Gastrocnemius medialis (tissue), 4 donors: ENCODE results near the gene TGM2. TPM values are rescaled to one million over a fixed set of nuclear protein-coding genes. Genes with fewer than 3 reads are reported as not detected.
A peak's percentile ranks its signal among the peaks of the same experiment; 100 is the strongest.

Experiments used
- ATAC-seq, 2 donors: fragments of 150-250 bp; one replicate each; pipeline ENCODE4 v1.9.1; 2016
- DNase-seq, 2 donors: peaks; one replicate each; pipeline ENCODE4 v3.0.0-alpha.2; 2019
- H3K27ac ChIP-seq, 4 donors: fragments of 200-600 bp; sonication (generic); 1 replicate in 1 of 4; 2 replicates in 3 of 4; pipeline ENCODE4 v1.5.1; 2016 to 2018; ENCODE audit warnings: mild to moderate bottlenecking in 2 of 4, moderate library complexity in 1 of 4
- H3K27me3 ChIP-seq, 3 donors: fragments of 200-600 bp; sonication (generic) in 2 of 3; 1 replicate in 1 of 3; 2 replicates in 2 of 3; pipeline versions ENCODE4 v1.5.1 to v1.6.0; 2016 to 2019; ENCODE audit warnings: mild to moderate bottlenecking in 1 of 3, moderate library complexity in 1 of 3
- H3K36me3 ChIP-seq, 2 donors: fragments of 200-600 bp; sonication (generic) in 1 of 2; one replicate each; pipeline ENCODE4 v1.5.1; 2017 to 2018
- H3K4me1 ChIP-seq, 2 donors: fragments of 200-600 bp; sonication (generic) in 1 of 2; one replicate each; pipeline ENCODE4 v1.5.1; 2016 to 2017; ENCODE audit warnings: mild to moderate bottlenecking in 2 of 2
- H3K4me3 ChIP-seq, 4 donors: fragments of 200-600 bp; sonication (generic) in 3 of 4; 1 replicate in 1 of 4; 2 replicates in 3 of 4; pipeline ENCODE4 v1.5.1; 2016 to 2019; ENCODE audit warnings: mild to moderate bottlenecking in 2 of 4
- H3K9me3 ChIP-seq, 3 donors: fragments of 200-600 bp; sonication (generic) in 2 of 3; 1 replicate in 1 of 3; 2 replicates in 2 of 3; pipeline ENCODE4 v1.5.1; 2016 to 2019
- CTCF ChIP-seq, 5 experiments: fragments of 450-650 bp in 3 of 5; fragments of 200-600 bp in 2 of 5; sonication (generic) in 2 of 5; IDR thresholded peaks in 4 of 5; conservative IDR thresholded peaks in 1 of 5; 1 replicate in 4 of 5; 2 replicates in 1 of 5; pipeline ENCODE4 v1.5.1; 2016 to 2019; ENCODE audit warnings: antibody characterized with exemption in 5 of 5, mild to moderate bottlenecking in 3 of 5, moderate library complexity in 3 of 5
- POLR2A ChIP-seq, 2 donors: fragments of 450-650 bp; IDR thresholded peaks; one replicate each; pipeline ENCODE4 v1.6.1; 2017; ENCODE audit warnings: antibody characterized with exemption in 2 of 2, mild to moderate bottlenecking in 2 of 2, moderate library complexity in 2 of 2
- in situ Hi-C, 4 donors: fragments of 200-750 bp; cut with MboI; loops; one replicate each; pipeline versions ENCODE4 v1.15.0 to v1.8.0; 2017; ENCODE audit warnings: low sequenced_read_pairs in 4 of 4
- intact Hi-C: fragments of 100-400 bp; cut with DNase I; formaldehyde crosslinking; loops from one replicate; pipeline ENCODE4 v1.15.1; 2023; ENCODE audit warnings: low total_unique reads
- total RNA-seq, 4 donors: library from RNA; depleted of rRNA; stranded (reverse); fragments of >200 nt; gene quantifications; one replicate each; pipeline versions ENCODE4 v1.1.0 to v1.2.3, GENCODE V29; 2016

Gene TGM2
- total RNA-seq, result 100 to 1,000 TPM in 1 of 4 donors, 10 to 100 TPM in 3; 12.8 to 152 (median 58.4) TPM

GRCh38 chr20:38165089-38165965 lies at the start of gene TGM2:
Gene TGM2 (minus strand): TSS chr20:38165270. CDS start chr20:38165198, 72 bp downstream.
- Histone ChIP-seq H3K9me3 (no peaks in the 10 kb centered on the region), H3K27me3 (no peaks in the 10 kb centered on the region), H3K4me3 (peak within 1 kb of the TSS; percentile 45 to 70 (median 58)), H3K27ac (peak within 1 kb of the TSS; percentile 51 to 82 (median 68)), H3K36me3 (peaks cover 0 to 11% of the 10 kb centered on the region in 2 donors), H3K4me1 (peaks cover 14 to 20% of the 10 kb centered on the region in 2 donors)
- DNase-seq, result peak; percentile 65 to 71
- in situ Hi-C loops, result loop anchor here in 3 of 4 donors (5.0 kb wide), 2 partner anchors 98 to 108 kb away; no protein-coding TSS in a partner anchor
- intact Hi-C loops, result loop anchor here (1.0 to 10.0 kb wide), 6 partner anchors 55 to 601 kb away; partner anchors contain the start of gene VSTM2L
- ATAC-seq, result peak; percentile 75 to 85
- TF ChIP-seq POLR2A (IDR thresholded peaks at IDR 0.05), result peak; percentile 34 to 75
- TF ChIP-seq CTCF (IDR thresholded peaks at IDR 0.05 in 4 of 5, conservative IDR thresholded peaks at IDR 0.05 in 1 of 5), result peak; percentile 86 to 99 (median 96)

GRCh38 chr20:38214256-38215193 lies 49.5 kb upstream of the TGM2 start:
- ATAC-seq, result no peak
- H3K27me3 ChIP-seq, result no peaks in the 10 kb centered on the region
- in situ Hi-C loops (loop anchor here (10.0 to 25.0 kb wide), 2 partner anchors 160 to 652 kb away; no protein-coding TSS in a partner anchor), intact Hi-C loops (no loop called here)
- no peaks in the 10 kb centered on the region for H3K36me3 ChIP-seq
- no peak for DNase-seq
- H3K27ac ChIP-seq, result no peak overlapping the region
- no peak for TF ChIP-seq CTCF (IDR thresholded peaks at IDR 0.05 in 4 of 5, conservative IDR thresholded peaks at IDR 0.05 in 1 of 5)
- no peak for TF ChIP-seq POLR2A (IDR thresholded peaks at IDR 0.05)
- no peaks in the 10 kb centered on the region for H3K9me3 ChIP-seq
- no peak overlapping the region for H3K4me3 ChIP-seq
- H3K4me1 ChIP-seq, result peaks cover 7 to 11% of the 10 kb centered on the region in 2 donors

- Histone ChIP-seq H3K36me3 (no peaks in the 10 kb centered on the region), H3K4me3 (no peak overlapping the region), H3K4me1 (peaks cover 7 to 11% of the 10 kb centered on the region in 2 donors), H3K27ac (no peak overlapping the region), H3K27me3 (no peaks in the 10 kb centered on the region), H3K9me3 (no peaks in the 10 kb centered on the region)
- DNase-seq (no peak), ATAC-seq (no peak)
- no peak for TF ChIP-seq POLR2A (IDR thresholded peaks at IDR 0.05)
- no peak for TF ChIP-seq CTCF (IDR thresholded peaks at IDR 0.05 in 4 of 5, conservative IDR thresholded peaks at IDR 0.05 in 1 of 5)
- intact Hi-C loops (no loop called here), in situ Hi-C loops (loop anchor here (10.0 to 25.0 kb wide), 2 partner anchors 159 to 651 kb away; no protein-coding TSS in a partner anchor)
Measured at GRCh38 chr20:38213607-38213940, 48.5 kb upstream of the TGM2 start.

GRCh38 chr20:38212806-38213606 lies 47.9 kb upstream of the TGM2 start:
- ATAC-seq (no peak), DNase-seq (no peak)
- no peaks in the 10 kb centered on the region for H3K27me3 ChIP-seq
- H3K9me3 ChIP-seq, result no peaks in the 10 kb centered on the region
- in situ Hi-C loops, result loop anchor here (10.0 to 25.0 kb wide), 2 partner anchors 158 to 651 kb away; no protein-coding TSS in a partner anchor
- H3K36me3 ChIP-seq, result no peaks in the 10 kb centered on the region
- peaks cover 7 to 11% of the 10 kb centered on the region in 2 donors for H3K4me1 ChIP-seq
- H3K4me3 ChIP-seq, result no peak overlapping the region
- TF ChIP-seq CTCF (IDR thresholded peaks at IDR 0.05 in 4 of 5, conservative IDR thresholded peaks at IDR 0.05 in 1 of 5), result no peak
- no peak for TF ChIP-seq POLR2A (IDR thresholded peaks at IDR 0.05)
- intact Hi-C loops, result no loop called here
- H3K27ac ChIP-seq, result no peak overlapping the region
